GM12878 (cell line): ENCODE measurements around the gene LOXL4. TPM values are rescaled to one million over a fixed set of nuclear protein-coding genes. Genes with fewer than 3 reads are reported as not detected.

ENCODE experiments used
- ATAC-seq: fragments of 200-7000 bp; cut with Tn5 transposase; 3 replicates; pipeline ENCODE4 v1.9.1; 2020; ENCODE audit warnings: mild to moderate bottlenecking, moderate library complexity
- BruUV-seq: library from RNA; stranded (reverse); fragments of 400-500 nt; replicated peaks from 2 replicates; lab custom pipeline; 2021; lab: Mats Ljungman, UMichigan
- CTCF ChIA-PET: fragments of 300-600 bp; sonication (Branson Sonifier 250); formaldehyde crosslinking; extraction: SDS; loops from one replicate; lab custom pipeline; 2021; ENCODE audit warnings: inconsistent platforms; lab: Yijun Ruan, JAX
- POLR2A ChIA-PET: fragments of 350-600 bp; formaldehyde crosslinking; extraction: SDS; loops from one replicate; lab custom pipeline; 2021; ENCODE audit warnings: inconsistent platforms; lab: Charles Lee
- RAD21 ChIA-PET: fragments of 300-600 bp; sonication (Branson Sonifier 250); formaldehyde crosslinking; loops from one replicate; lab custom pipeline; 2023; ENCODE audit warnings: antibody characterized with exemption; ENCODE audit not compliant: unreplicated experiment; lab: Charles Lee
- SMC1A ChIA-PET: fragments of 300-600 bp; sonication (Branson Sonifier 250); formaldehyde crosslinking; loops from one replicate; lab custom pipeline; 2023; ENCODE audit not compliant: unreplicated experiment, uncharacterized antibody; lab: Charles Lee
- DNase-seq: peaks from one replicate; pipeline ENCODE4 v3.0.0-alpha.2; 2011; ENCODE audit warnings: low read depth, low spot score
- FAIRE-seq: peaks from 3 replicates; lab custom pipeline; 2011; peaks lifted over from hg19 to GRCh38; lab: Jason Lieb, UNC
- H2AFZ ChIP-seq: 2 replicates; pipeline ENCODE4 v1.6.0; 2011; ENCODE audit warnings: low read depth, low read length, control low read depth; ENCODE audit not compliant: control insufficient read depth
- H3K27ac ChIP-seq: 2 replicates; pipeline ENCODE4 v1.5.1; 2011; ENCODE audit warnings: control low read depth; ENCODE audit not compliant: control insufficient read depth, insufficient read depth
- H3K27me3 ChIP-seq, 2 experiments: replicated peaks in 1 of 2; 2 replicates each; pipeline versions ENCODE4 v1.6.0 to v1.6.1; 2011; ENCODE audit warnings: low read length in 1 of 2; ENCODE audit not compliant: control insufficient read depth in 2 of 2, insufficient read depth in 2 of 2
- H3K36me3 ChIP-seq, 2 experiments: 2 replicates each; pipeline ENCODE4 v1.5.1; 2011; ENCODE audit warnings: low read length in 1 of 2; ENCODE audit not compliant: control insufficient read depth in 2 of 2, insufficient read depth in 2 of 2
- H3K4me1 ChIP-seq: 2 replicates; pipeline ENCODE4 v1.6.1; 2011; ENCODE audit warnings: mild to moderate bottlenecking, low read length, moderate library complexity, mixed read lengths; ENCODE audit not compliant: control insufficient read depth, insufficient read depth
- H3K4me2 ChIP-seq: 2 replicates; pipeline ENCODE4 v1.6.0; 2011; ENCODE audit warnings: control low read depth; ENCODE audit not compliant: control insufficient read depth, insufficient read depth
- H3K4me3 ChIP-seq: fragments of 200-600 bp; sonication (generic); 2 replicates; pipeline ENCODE4 v1.5.1; 2016
- H3K79me2 ChIP-seq: 2 replicates; pipeline ENCODE4 v1.6.0; 2011; ENCODE audit warnings: low read length; ENCODE audit not compliant: control insufficient read depth, insufficient read depth
- H3K9ac ChIP-seq: 2 replicates; pipeline ENCODE4 v1.8.0; 2011; ENCODE audit warnings: low read length, control low read depth, mixed read lengths; ENCODE audit not compliant: control insufficient read depth, insufficient read depth
- H3K9me3 ChIP-seq: replicated peaks from 3 replicates; pipeline ENCODE4 v1.5.1; 2011; ENCODE audit warnings: mild to moderate bottlenecking, low read length; ENCODE audit not compliant: control insufficient read depth, insufficient read depth
- H4K20me1 ChIP-seq: 2 replicates; pipeline ENCODE4 v1.6.0; 2011; ENCODE audit not compliant: control insufficient read depth, insufficient read depth
- CHD1 ChIP-seq: IDR thresholded peaks from 2 replicates; pipeline ENCODE4 v1.6.1; 2012; ENCODE audit warnings: low read depth, low read length, improper control_type of control experiment
- IKZF1 ChIP-seq: fragments of 450-650 bp; conservative IDR thresholded peaks from 2 replicates; pipeline ENCODE4 v1.6.1; 2017; ENCODE audit warnings: antibody characterized with exemption, mild to moderate bottlenecking
- MTA2 ChIP-seq: fragments of 450-650 bp; IDR thresholded peaks from 2 replicates; pipeline ENCODE4 v1.6.1; 2016; ENCODE audit warnings: low read depth, mild to moderate bottlenecking, moderate library complexity
- SIN3A ChIP-seq: IDR thresholded peaks from 2 replicates; pipeline ENCODE4 v1.6.1; 2012; ENCODE audit warnings: low read depth, low read length, improper control_type of control experiment
- SPI1 ChIP-seq: IDR thresholded peaks from 2 replicates; pipeline ENCODE4 v1.6.1; 2011; ENCODE audit warnings: low read depth, mild to moderate bottlenecking, low read length, moderate library complexity, borderline replicate concordance; ENCODE audit not compliant: insufficient read depth
- TAF1 ChIP-seq: IDR thresholded peaks from 2 replicates; pipeline ENCODE4 v1.6.1; 2011; ENCODE audit warnings: mild to moderate bottlenecking, low read depth, low read length, borderline replicate concordance
- TCF3 ChIP-seq: IDR thresholded peaks from 2 replicates; pipeline ENCODE4 v1.6.1; 2012; ENCODE audit warnings: low read depth, mild to moderate bottlenecking, low read length, borderline replicate concordance; ENCODE audit not compliant: insufficient read depth
- YY1 ChIP-seq: IDR thresholded peaks from 2 replicates; pipeline ENCODE4 v1.6.1; 2011; ENCODE audit warnings: low read depth, mild to moderate bottlenecking, low read length
- WGBS: methylation state at CpG from one replicate; pipeline ENCODE4 v1.1.6; 2016; ENCODE audit warnings: low lambda C conversion rate; ENCODE audit not compliant: insufficient replicate concordance, insufficient coverage; ENCODE audit errors: missing lambda C conversion rate; 5-methylcytosine and 5-hydroxymethylcytosine counted together
- in situ Hi-C: fragments of 300-500 bp; cut with MboI; formaldehyde crosslinking; loops from 9 replicates; pipeline ENCODE4 v1.14.3; 2018; ENCODE audit warnings: mixed read lengths
- intact Hi-C: fragments of 100-400 bp; cut with micrococcal nuclease; formaldehyde crosslinking; loops from one replicate; pipeline ENCODE4 v1.14.2; 2022; ENCODE audit not compliant: unreplicated experiment
- polyA plus RNA-seq, 11 experiments: library from polyadenylated mRNA; depleted of rRNA in 4 of 11; unstranded in 6 of 11; stranded (reverse) in 5 of 11; fragments of >200 nt; fragmentation: Nextera tagmentation in 4 of 11; fragmentation: Illumina TruSeq in 1 of 11; extraction: Ambion mirVana in 4 of 11; extraction: Trizol in 1 of 11; gene quantifications; 1 replicate in 1 of 11; 2 replicates in 10 of 11; pipeline versions ENCODE4 v1.2.1 to v1.2.3, GENCODE V29; 2011 to 2016; ENCODE audit warnings: inconsistent platforms in 2 of 11, missing spikeins in 2 of 11, low read depth in 1 of 11
- total RNA-seq, 4 experiments: library from RNA; depleted of rRNA in 3 of 4; stranded (reverse); fragments of >200 nt in 3 of 4; fragmentation: Illumina TruSeq in 1 of 4; extraction: Trizol in 1 of 4; gene quantifications; 2 replicates each; pipeline versions ENCODE4 v1.2.1 to v1.2.3, GENCODE V29; 2013 to 2021
- TF ChIP-seq, protein P1 (sequence below): fragments of 450-650 bp; IDR thresholded peaks from 2 replicates; pipeline ENCODE4 v1.6.1; 2017; ENCODE audit warnings: mild to moderate bottlenecking

Gene LOXL4
- total and polyA plus RNA-seq, 10 of the 15 experiments (the other 5 are each of a cell fraction or from before 2014, with no cell fraction given), result 0.02 to 0.12 (median 0.08) TPM; not detected in 3

DNA sequence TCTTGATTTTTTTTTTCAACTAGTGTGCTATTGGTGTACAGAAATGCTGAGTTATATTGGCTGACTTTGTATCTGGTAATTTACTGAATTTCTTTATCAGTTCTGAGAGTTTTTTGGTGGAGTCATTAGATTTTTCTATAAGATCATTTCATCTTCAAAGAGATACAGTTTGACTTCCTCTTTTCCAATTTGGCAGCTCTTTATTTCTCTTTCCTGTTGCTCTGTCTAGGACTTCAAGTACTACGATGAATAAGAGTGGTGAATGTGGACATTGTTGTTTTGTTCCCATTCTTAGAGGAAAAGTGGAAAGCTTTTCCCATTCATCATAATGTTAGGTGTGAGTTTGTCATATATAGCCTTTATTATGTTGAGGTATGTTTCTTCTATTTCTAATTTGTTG, 50.2 kb downstream of the LOXL4 start:
- in situ Hi-C loops, result no loop called here
- no peak overlapping the region for H3K4me2 ChIP-seq
- H4K20me1 ChIP-seq, result no peaks in the 10 kb centered on the region
- H3K4me1 ChIP-seq, result no peaks in the 10 kb centered on the region
- H3K27me3 ChIP-seq, result no peaks in the 10 kb centered on the region
- 46% methylated on average over 1 of the region's 1 CpG for WGBS
- peaks cover 6% of the 10 kb centered on the region; the same call in 2 of the 3 replicates for H3K9me3 ChIP-seq
- ChIA-PET CTCF (interaction anchor here (1.4 kb wide), 2 partner anchors 25 to 48 kb away, joined by 3 read pairs; no protein-coding TSS in a partner anchor), SMC1A (interaction anchor here (1.1 kb wide), 1 partner anchor 13 kb away, joined by 4 read pairs; no protein-coding TSS in a partner anchor), POLR2A (no interaction called here), RAD21 (no interaction called here)
- H3K79me2 ChIP-seq, result no peaks in the 10 kb centered on the region; the same call in none of the 2 replicates
- FAIRE-seq, result no peak
- H2AFZ ChIP-seq, result no peak overlapping the region
- no peak overlapping the region for H3K9ac ChIP-seq
- no peaks in the 10 kb centered on the region for H3K36me3 ChIP-seq
- H3K27ac ChIP-seq, result no peak overlapping the region
- TF ChIP-seq YY1, result no peak
- TF ChIP-seq TCF3, result no peak
- TF ChIP-seq CHD1, result no peak
- TF ChIP-seq SPI1, result peak; percentile 36; the same call in 1 of the 2 replicates
- no peak for TF ChIP-seq TAF1
- no peak for TF ChIP-seq MTA2
- TF ChIP-seq SIN3A, result no peak
- intact Hi-C loops, result no loop called here
- no TSS peak for BruUV-seq
- no peak overlapping the region for H3K4me3 ChIP-seq
- DNase-seq, result no peak
- no peak for ATAC-seq

DNA sequence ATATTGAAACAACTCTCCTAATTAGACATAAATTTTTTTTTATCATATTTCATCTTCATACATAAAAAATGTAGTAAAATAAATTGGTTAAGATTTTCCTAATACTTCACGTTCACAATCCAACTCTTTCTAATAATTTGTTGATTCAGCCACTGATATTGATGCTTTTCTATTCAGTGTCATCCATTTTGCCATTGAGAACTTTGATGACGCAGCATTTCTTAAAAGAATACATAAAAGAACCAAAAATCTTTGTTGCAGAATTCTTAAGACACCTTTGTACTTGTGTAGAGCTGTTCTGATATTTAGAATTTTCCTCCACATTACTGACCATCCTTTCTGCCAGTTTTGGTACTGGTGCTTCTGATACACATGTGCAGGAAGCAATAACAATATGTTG, 52.6 kb downstream of the LOXL4 start:
- no TSS peak for BruUV-seq
- no peaks in the 10 kb centered on the region for H4K20me1 ChIP-seq
- WGBS, result 98% methylated on average over 2 of the region's 2 CpGs
- H3K79me2 ChIP-seq, result no peaks in the 10 kb centered on the region; the same call in none of the 2 replicates
- RAD21 ChIA-PET, result no interaction called here
- intact Hi-C loops, result no loop called here
- DNase-seq, result no peak
- TF ChIP-seq IKZF1, result no peak
- TF ChIP-seq, protein P1, sequence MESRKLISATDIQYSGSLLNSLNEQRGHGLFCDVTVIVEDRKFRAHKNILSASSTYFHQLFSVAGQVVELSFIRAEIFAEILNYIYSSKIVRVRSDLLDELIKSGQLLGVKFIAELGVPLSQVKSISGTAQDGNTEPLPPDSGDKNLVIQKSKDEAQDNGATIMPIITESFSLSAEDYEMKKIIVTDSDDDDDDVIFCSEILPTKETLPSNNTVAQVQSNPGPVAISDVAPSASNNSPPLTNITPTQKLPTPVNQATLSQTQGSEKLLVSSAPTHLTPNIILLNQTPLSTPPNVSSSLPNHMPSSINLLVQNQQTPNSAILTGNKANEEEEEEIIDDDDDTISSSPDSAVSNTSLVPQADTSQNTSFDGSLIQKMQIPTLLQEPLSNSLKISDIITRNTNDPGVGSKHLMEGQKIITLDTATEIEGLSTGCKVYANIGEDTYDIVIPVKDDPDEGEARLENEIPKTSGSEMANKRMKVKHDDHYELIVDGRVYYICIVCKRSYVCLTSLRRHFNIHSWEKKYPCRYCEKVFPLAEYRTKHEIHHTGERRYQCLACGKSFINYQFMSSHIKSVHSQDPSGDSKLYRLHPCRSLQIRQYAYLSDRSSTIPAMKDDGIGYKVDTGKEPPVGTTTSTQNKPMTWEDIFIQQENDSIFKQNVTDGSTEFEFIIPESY, result no peak
- TF ChIP-seq, all 136 proteins: peak for 0
- Histone ChIP-seq H3K27ac (no peak overlapping the region), H3K4me3 (no peak overlapping the region), H3K27me3 (no peaks in the 10 kb centered on the region), H3K4me2 (no peak overlapping the region), H3K9ac (no peak overlapping the region), H3K4me1 (no peaks in the 10 kb centered on the region), H2AFZ (no peak overlapping the region), H3K36me3 (peaks cover 0 to 8% of the 10 kb centered on the region in 2 experiments; a peak in 2 of 4 replicates), H3K9me3 (peaks cover 6% of the 10 kb centered on the region; the same call in 2 of the 3 replicates)
- in situ Hi-C loops, result no loop called here
- POLR2A ChIA-PET, result no interaction called here
- no peak for FAIRE-seq
- no peak for ATAC-seq
- SMC1A ChIA-PET, result interaction anchor here (0.9 kb wide), 1 partner anchor 11 kb away, joined by 4 read pairs; no protein-coding TSS in a partner anchor
- CTCF ChIA-PET, result no interaction called here
